Central memory CD4-positive, alpha-beta T cell (primary cell): ENCODE results near the gene NFIX.

Source experiments
- DNase-seq: peaks from one replicate; pipeline ENCODE4 v3.0.0; 2022

The NFIX gene

GRCh38 chr19:13010038-13010991 is 15.0 kb downstream of the NFIX start:
- no peak for DNase-seq

DNA sequence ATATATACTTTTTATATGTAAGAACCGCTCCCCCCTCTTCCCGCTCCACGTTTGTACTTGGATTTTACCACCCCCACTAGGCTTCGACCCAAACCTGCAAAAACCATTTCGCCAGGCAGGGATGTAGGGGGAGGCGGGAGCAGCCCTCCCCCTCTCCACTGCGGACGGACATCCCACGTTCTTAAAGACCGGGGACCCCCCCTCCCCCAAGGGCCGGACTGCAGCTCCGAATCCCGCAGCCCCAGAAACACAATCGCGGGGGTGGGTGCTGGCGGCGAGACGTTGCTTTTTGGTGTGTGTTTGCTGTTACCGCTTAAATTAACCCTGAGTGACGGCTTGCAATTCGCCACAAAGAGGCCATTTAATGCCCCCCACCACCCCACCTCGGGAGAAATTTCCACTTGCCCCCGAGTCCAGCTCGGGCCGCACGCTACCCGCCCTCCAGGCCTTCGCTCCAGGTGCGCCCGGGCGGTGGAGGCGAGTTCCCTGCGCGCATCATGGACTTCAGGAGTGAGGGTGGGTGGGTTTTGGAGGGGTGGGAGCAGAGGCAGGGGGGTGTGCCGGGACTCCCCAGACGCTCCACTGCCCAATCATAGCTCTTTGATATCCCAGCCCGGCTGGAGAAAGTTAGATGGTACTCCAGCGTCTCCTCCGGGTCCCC is 15.8 kb downstream of the NFIX start:
- no peak for DNase-seq

DNA sequence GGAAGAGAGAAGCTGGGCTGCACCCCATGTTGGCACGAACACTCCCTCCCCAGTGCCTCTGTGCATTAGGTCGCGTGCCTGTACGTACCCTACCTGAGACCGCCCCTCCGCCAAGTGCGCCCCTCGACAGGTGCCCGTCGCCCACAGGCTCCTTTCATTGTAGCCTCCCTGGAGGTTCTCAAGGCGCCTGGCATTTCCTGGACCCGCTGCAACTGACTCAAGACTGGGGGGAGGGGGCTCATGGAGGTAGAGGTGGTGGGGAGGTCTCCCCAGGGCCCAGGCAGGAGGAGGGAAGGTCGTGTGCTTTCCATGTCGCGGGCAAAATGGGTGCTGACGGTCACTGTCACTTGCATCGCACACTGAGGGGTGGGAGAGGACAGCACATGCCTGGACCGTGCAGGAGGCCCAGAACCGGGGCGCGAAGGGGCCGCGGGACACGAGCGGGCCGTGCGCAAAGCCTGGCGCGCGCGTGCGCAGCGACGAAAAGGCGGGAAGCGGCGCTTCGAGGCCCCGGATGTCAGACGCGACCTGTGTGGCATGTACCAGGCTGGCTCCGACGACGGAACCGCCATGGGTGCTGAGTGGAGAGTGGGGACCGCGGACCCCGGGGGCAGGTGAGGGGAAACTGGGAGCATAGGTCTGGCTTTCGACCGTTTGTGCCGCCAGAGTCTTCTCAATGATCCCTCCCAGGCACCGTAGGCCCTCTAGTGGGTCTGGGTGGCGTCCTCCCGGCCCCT is 16.5 kb downstream of the NFIX start:
- no peak for DNase-seq

DNA sequence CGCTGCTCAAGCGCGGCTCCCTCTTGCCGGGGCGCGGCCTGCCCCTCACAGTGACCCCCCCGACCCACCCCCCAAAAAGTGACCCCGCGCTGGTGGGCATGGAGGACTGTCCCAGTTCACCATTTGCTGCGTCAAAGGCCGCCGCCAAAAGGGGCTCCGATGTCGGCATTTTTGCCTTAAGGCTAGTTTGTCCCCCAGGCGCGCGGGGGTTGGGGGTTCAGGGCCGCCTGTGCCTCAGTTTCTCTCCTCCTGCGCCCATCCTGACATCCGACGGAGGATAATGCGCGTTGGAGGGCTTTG is 17.1 kb downstream of the NFIX start:
- DNase-seq = no peak

GRCh38 chr19:13012690-13013608 is 17.7 kb downstream of the NFIX start:
- DNase-seq = peak; percentile 17

- DNase-seq = no peak
These were observed 18.4 kb downstream of the NFIX start for GRCh38 chr19:13013649-13014048.

GRCh38 chr19:13014101-13014920 is 19.0 kb downstream of the NFIX start:
- no peak for DNase-seq

GRCh38 chr19:13014921-13015280 is 19.6 kb downstream of the NFIX start:
- DNase-seq = no peak

DNA sequence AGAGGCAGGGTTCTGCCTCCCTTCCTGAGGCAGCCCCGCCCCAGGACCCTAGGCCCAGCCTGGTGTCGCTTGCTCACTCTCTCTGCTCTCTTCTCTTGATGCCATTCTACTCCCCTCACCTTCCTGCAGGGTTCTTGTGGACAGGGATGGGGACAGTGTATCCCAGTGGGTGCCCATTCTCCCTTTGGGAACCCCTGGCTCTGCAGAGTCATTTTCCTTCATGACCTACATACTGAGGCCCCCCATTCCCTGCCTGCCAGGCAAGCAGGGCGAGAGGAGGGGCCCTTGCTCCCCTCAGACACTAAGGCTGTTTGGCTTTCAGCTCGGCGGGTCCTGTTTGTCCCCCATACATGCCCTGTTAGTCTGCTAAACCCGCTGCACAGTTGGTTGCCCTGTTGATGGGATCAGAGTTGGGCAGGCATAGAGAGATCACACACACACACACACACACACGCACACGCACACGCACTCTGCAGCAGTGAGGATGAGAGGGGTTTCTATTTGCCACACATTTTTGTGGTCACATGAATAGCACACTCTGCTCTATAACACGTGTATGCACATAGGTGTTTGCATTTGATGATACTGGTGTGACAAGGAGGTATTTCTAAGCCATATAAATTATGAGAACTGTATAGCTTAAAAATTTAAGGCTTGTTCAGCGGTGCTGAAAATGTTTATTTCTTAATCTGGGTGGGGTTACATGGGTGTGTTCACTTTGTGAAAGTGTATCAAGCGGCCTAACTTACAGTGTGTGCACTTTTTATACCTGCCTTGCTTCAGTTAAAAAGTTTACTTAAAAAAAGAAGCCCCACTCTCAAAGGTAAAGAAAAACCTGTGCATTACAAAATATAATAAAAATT is 20.3 kb downstream of the NFIX start:
- no peak for DNase-seq

GRCh38 chr19:13016245-13016627 is 21.0 kb downstream of the NFIX start:
- no peak for DNase-seq

- DNase-seq = no peak
These were observed 21.5 kb downstream of the NFIX start for GRCh38 chr19:13016628-13017305.

DNA sequence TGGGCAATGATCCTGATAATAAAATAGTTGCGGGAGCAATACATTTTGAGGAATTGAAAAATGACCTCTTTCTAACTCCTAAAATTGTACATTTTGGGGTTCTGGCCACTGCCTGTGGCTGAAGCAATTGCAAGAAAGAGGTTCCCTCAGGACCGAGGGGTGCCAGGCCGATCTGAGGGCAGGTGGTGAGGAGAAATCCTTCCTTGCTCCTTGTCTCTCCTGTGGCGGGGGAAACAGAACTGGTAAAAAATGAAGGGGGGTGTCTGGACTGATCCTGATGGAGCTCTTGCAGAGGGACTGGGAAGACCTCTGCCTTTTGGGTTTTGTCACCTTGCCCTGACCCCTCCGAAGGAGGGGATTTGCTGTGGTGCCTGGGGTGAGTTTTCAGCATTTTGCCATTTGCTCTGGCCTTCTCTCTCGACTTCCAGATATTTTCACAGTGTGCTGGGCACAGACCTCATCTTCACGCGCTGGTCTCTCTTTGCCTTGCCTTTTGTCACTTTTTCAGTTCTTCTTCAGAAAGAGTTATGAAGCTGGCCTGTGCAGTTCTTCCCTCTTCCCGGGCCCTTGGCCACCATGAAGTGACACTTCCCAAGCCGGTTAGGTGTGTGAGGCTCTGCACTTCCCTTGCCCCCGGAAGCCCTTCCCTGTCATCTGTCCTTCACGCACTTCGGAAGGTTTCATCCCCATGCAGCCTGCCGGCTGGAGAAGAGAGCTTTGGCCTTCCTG is 22.2 kb downstream of the NFIX start:
- DNase-seq = no peak

DNA sequence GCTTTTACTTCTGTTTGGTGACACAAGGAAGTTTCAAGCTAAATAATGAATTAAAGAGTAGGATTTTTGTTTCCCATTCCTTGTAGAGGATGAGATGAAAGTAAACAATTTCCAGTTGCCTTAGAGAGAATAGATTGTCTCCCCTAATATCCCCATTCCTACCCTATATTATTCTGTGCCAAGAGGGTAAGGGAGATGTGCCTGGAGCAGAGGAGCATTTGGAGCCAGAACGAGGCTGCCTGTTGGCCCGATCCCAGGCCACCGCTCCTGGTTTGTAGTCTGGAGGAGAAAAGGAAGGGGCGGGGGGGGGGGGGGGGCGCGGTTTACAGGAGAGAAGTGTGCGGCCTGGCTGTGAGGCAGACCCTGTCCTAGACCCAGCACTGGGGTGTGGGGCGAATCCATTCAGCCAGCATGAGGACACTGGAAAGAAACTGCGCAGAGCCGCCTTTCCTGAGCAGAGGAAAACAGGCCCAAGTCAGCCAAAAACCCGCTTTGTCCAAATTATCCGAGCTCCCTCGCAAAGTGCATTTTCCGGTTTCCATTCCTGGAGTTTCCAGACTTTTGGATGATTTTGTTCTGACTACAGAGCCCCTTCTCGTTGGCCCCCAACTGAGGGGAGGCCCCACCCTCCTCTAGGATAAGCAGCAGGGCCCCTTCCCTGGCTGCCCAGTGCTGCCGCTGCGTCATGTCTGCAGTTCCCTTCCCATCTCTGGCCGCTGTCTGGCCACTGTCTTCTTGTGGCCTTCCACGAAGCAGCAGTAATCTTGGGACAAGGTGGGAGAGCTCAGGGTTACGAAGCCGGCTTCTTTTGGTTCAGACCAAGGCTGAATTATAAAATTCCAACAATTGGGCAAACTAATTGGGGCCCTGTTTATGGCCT is 23.0 kb downstream of the NFIX start:
- no peak for DNase-seq

GRCh38 chr19:13019332-13019731 is 24.1 kb downstream of the NFIX start:
- DNase-seq = no peak

DNA sequence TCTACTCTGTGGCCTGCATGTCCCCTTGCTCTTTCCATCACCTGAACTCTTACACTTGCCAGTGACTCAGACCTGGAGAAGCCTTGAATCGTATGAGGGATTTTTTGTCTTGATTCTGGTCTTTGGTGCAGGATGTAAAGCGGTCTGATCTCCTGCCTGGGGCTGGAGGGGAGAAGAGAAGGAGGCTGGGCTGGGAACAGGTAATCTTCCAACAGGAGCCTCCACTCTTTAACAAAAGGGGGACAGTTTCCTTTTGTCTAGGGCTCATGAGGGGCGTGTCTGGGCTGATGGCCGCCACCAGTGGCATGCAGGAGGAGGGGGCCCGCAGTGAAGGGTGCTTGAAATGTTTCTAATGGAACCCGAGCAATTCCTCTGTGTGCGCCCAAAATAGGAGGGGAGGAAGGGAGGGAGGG is 24.7 kb downstream of the NFIX start:
- no peak for DNase-seq

DNA sequence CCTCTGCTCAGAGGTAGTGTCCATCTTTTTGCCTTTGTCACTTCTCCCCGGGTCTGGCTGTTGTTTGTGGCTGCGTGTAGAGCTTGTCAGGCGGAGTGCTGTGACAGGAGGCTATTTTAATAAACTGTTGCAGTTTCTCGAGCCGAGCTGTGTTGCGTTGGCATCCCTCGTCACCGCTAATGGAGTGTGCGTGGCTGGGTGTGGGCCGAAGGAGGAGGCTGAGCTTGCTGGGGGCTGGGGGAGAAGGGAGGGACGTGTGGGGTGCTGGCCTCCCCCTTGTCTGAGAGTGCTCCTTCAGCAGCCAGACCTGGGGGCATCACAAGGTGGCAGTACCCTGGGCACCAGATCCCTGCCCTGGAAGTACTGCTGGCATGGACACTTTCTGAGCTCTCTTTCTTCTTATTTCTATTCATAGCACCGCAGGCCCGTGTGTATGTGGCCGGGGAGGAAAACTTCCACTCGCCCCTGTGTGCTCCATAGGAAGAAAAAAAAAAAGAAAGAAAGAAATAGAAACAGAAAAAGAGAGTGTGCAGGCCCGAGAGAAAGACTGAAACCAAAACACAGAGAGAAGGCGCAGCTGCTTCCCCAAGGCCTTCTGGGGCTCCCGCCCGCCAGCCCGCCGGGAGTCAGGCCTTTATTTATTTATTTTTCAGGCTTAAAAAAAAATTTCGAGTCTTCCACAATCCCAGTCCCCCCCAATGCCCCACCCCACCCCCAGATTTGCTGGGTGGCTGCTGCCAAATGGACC is 27.0 kb downstream of the NFIX start:
- DNase-seq = no peak

DNA sequence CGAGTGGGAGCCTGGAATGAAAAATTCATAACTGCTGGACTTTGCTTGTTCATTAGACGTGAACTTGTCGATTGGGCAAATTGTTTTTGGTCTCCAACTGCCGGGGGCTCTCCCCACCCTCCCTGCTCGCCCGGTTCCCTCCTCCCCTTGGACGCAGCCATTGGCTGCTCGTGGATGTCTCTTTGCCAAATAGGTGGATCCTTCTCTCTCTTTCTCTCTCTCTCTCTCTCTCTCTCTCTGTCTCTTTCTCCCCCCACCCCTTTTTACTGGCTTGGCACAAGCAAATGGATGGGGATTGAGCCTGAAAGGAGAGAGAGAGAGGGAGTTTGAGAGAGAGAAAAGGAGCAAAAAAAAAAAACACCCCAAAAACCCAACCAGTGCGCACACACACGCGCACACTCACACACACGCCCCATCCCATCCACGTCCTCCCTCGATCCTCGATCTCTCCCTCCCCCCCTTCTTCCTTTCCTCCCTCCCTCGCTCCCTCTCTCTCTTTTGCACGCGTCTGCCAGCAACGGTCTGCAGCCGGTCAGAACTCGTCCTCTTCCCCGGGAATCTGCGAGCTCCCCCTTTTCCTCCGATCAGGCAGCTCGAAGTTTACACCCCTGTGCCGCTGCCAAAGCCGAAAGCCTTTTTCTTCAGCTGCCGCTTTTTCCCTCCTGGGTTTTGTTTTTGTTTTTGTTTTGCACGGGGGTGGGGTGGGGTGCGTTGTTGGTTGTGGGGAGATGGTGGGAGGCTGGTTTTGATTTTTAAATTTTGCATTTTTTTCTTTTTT is 27.8 kb downstream of the NFIX start:
- no peak for DNase-seq
